ENCODE measurements around the gene TTC29. TPM values are rescaled to one million over a fixed set of nuclear protein-coding genes. Genes with fewer than 3 reads are reported as not detected.

TTC29 gene
- total RNA-seq (2014; rRNA removed; shearing (Covaris generic)): 0.29 TPM in 1 of 2 replicates, not detected in the other
- 0.33 and 0.45 TPM in 2 replicates for polyA plus RNA-seq (2015; cell fraction: cytosol; rRNA removed)
- 0.12 TPM in 1 of 2 replicates, not detected in the other for polyA plus RNA-seq (2015; cell fraction: nucleus; rRNA removed)

GRCh38 chr4:146945556-146946374, at the start of gene TTC29:
TTC29 (minus strand) TSS chr4:146945864; CDS start chr4:146939895, 5,969 bp downstream.
- DNase-seq (ENCODE audit: low read depth): peak; percentile 86

GRCh38 chr4:146981651-146982050, 36.0 kb upstream of the TTC29 start:
- no peak for DNase-seq (ENCODE audit: low read depth)

- DNase-seq (ENCODE audit: low read depth): peak; percentile 55
Measured at GRCh38 chr4:146978641-146979040, 33.0 kb upstream of the TTC29 start.

GRCh38 chr4:146976145-146976544, 30.5 kb upstream of the TTC29 start:
- no peak for DNase-seq (ENCODE audit: low read depth)

GRCh38 chr4:146975527-146975926, 29.9 kb upstream of the TTC29 start:
- no peak for DNase-seq (ENCODE audit: low read depth)

- DNase-seq (ENCODE audit: low read depth): no peak
Measured at GRCh38 chr4:146975036-146975435, 29.4 kb upstream of the TTC29 start.

- no peak for DNase-seq (ENCODE audit: low read depth)
Measured at GRCh38 chr4:146972036-146972435, 26.4 kb upstream of the TTC29 start.

GRCh38 chr4:146969126-146969525, 23.5 kb upstream of the TTC29 start:
- DNase-seq (ENCODE audit: low read depth): no peak

- no peak for DNase-seq (ENCODE audit: low read depth)
Measured at GRCh38 chr4:146960634-146961033, 15.0 kb upstream of the TTC29 start.

GRCh38 chr4:146959692-146960091, 14.0 kb upstream of the TTC29 start:
- DNase-seq (ENCODE audit: low read depth): peak; percentile 17

- peak; percentile 96 for DNase-seq (ENCODE audit: low read depth)
Measured at GRCh38 chr4:146957237-146957636, 11.6 kb upstream of the TTC29 start.

GRCh38 chr4:146952896-146953295, 7.2 kb upstream of the TTC29 start:
- DNase-seq (ENCODE audit: low read depth): no peak

- DNase-seq (ENCODE audit: low read depth): no peak
Measured at GRCh38 chr4:146949559-146949958, 3.9 kb upstream of the TTC29 start.

- DNase-seq (ENCODE audit: low read depth): no peak
Measured at GRCh38 chr4:146943691-146944375, 1.8 kb downstream of the TTC29 start.

- peak; percentile 18 for DNase-seq (ENCODE audit: low read depth)
Measured at GRCh38 chr4:146932116-146932515, 13.5 kb downstream of the TTC29 start.

- DNase-seq (ENCODE audit: low read depth): no peak
Measured at GRCh38 chr4:146930673-146931072, 15.0 kb downstream of the TTC29 start.

- DNase-seq (ENCODE audit: low read depth): no peak
Measured at GRCh38 chr4:146927695-146928094, 18.0 kb downstream of the TTC29 start.

GRCh38 chr4:146916479-146917076, 29.1 kb downstream of the TTC29 start:
- DNase-seq (ENCODE audit: low read depth): peak; percentile 13

GRCh38 chr4:146915132-146915531, 30.5 kb downstream of the TTC29 start:
- no peak for DNase-seq (ENCODE audit: low read depth)

GRCh38 chr4:146900295-146900694, 45.4 kb downstream of the TTC29 start:
- DNase-seq (ENCODE audit: low read depth): no peak

GRCh38 chr4:146890301-146890700, 55.4 kb downstream of the TTC29 start:
- DNase-seq (ENCODE audit: low read depth): no peak

GRCh38 chr4:146883070-146883469, 62.6 kb downstream of the TTC29 start:
- DNase-seq (ENCODE audit: low read depth): no peak

Data from HT1080 (cell line).